Transverse colon (tissue), 3 donors: ENCODE data around the gene CREB5.

Experiments used
- CTCF ChIP-seq, 5 experiments: fragments of 200-600 bp in 3 of 5; fragments of 450-650 bp in 2 of 5; sonication (generic) in 3 of 5; IDR thresholded peaks; 1 replicate in 2 of 5; 2 replicates in 3 of 5; pipeline ENCODE4 v1.5.1; 2016 to 2017; ENCODE audit warnings: antibody characterized with exemption in 5 of 5, inconsistent platforms in 3 of 5, mild to moderate bottlenecking in 2 of 5, moderate library complexity in 1 of 5
- POLR2A ChIP-seq: fragments of 450-650 bp; IDR thresholded peaks from one replicate; pipeline ENCODE4 v1.6.1; 2016; ENCODE audit warnings: antibody characterized with exemption, mild to moderate bottlenecking, moderate library complexity

- TF ChIP-seq CTCF (IDR thresholded peaks at IDR 0.05) (no peak), POLR2A (no peak)
These were observed 296.0 kb downstream of the CREB5 start for GRCh38 chr7:28708033-28708951.
